Fibroblast of lung (primary cell): ENCODE data around the gene DLGAP1. TPM values are rescaled to one million over a fixed set of nuclear protein-coding genes. Genes with fewer than 3 reads are reported as not detected.

Source experiments
- DNase-seq, 2 donors: peaks; one replicate each; pipeline versions ENCODE4 v3.0.0 to v3.0.0-alpha.2; 2010; ENCODE audit warnings: low read depth in 2 of 2
- H2AFZ ChIP-seq: 2 replicates; pipeline ENCODE4 v1.5.1; 2012; ENCODE audit warnings: low read length, control low read depth, inconsistent platforms
- H3K27ac ChIP-seq: 2 replicates; pipeline ENCODE4 v1.5.1; 2011; ENCODE audit warnings: low read length, control low read depth; ENCODE audit not compliant: insufficient read depth
- H3K27me3 ChIP-seq: 2 replicates; pipeline ENCODE4 v1.5.1; 2011; ENCODE audit warnings: mild to moderate bottlenecking, low read length; ENCODE audit not compliant: control insufficient read depth, insufficient read depth
- H3K36me3 ChIP-seq: 2 replicates; pipeline ENCODE4 v1.5.1; 2011; ENCODE audit warnings: low read length; ENCODE audit not compliant: control insufficient read depth, insufficient read depth
- H3K4me1 ChIP-seq: 2 replicates; pipeline ENCODE4 v1.5.1; 2011; ENCODE audit warnings: low read length; ENCODE audit not compliant: control insufficient read depth, insufficient read depth; ENCODE audit errors: extremely low read depth
- H3K4me2 ChIP-seq: 2 replicates; pipeline ENCODE4 v1.5.1; 2011; ENCODE audit warnings: low read length, control low read depth; ENCODE audit not compliant: insufficient read depth; ENCODE audit errors: extremely low read depth
- H3K4me3 ChIP-seq, 4 experiments: fragments of 200-600 bp in 1 of 4; sonication (generic) in 1 of 4; replicated peaks in 1 of 4; 2 replicates each; pipeline ENCODE4 v1.5.1; 2011 to 2016; ENCODE audit warnings: low read length in 4 of 4, low read depth in 3 of 4, mild to moderate bottlenecking in 3 of 4, control low read depth in 2 of 4, inconsistent platforms in 1 of 4, mixed read lengths in 1 of 4; ENCODE audit not compliant: insufficient read depth in 1 of 4; ENCODE audit errors: control extremely low read depth in 1 of 4
- H3K79me2 ChIP-seq: 2 replicates; pipeline ENCODE4 v1.5.1; 2012; ENCODE audit warnings: mild to moderate bottlenecking, low read length, inconsistent platforms; ENCODE audit not compliant: control insufficient read depth, insufficient read depth
- H3K9ac ChIP-seq: 2 replicates; pipeline ENCODE4 v1.5.1; 2011; ENCODE audit warnings: mild to moderate bottlenecking, low read length, control low read depth; ENCODE audit not compliant: insufficient read depth
- H3K9me3 ChIP-seq: 2 replicates; pipeline ENCODE4 v1.5.1; 2012; ENCODE audit warnings: low read depth, low read length; ENCODE audit not compliant: control insufficient read depth, insufficient read depth
- H4K20me1 ChIP-seq: 2 replicates; pipeline ENCODE4 v1.5.1; 2011; ENCODE audit warnings: low read length; ENCODE audit not compliant: control insufficient read depth, insufficient read depth; ENCODE audit errors: extremely low read depth
- EZH2 ChIP-seq: IDR thresholded peaks from 2 replicates; pipeline ENCODE4 v1.5.1; 2012; ENCODE audit warnings: low read length, control low read depth, mild to moderate bottlenecking; ENCODE audit errors: missing control alignments
- polyA plus RNA-seq, 2 donors: library from polyadenylated mRNA; depleted of rRNA in 1 of 2; stranded (reverse) in 1 of 2; unstranded in 1 of 2; fragments of >200 nt; gene quantifications; 2 replicates each; pipeline ENCODE4 v1.2.1, GENCODE V29; 2011 to 2012; ENCODE audit warnings: missing spikeins in 1 of 2
- total RNA-seq: library from RNA; depleted of rRNA; stranded (reverse); fragments of >200 nt; gene quantifications from 2 replicates; pipeline ENCODE4 v1.2.1, GENCODE V29; 2014
- TF ChIP-seq, protein P1 (sequence below), 2 donors: IDR thresholded peaks in 1 of 2; conservative IDR thresholded peaks in 1 of 2; 1 replicate in 1 of 2; 2 replicates in 1 of 2; pipeline ENCODE4 v1.5.1; 2011 to 2012; ENCODE audit warnings: low read length in 2 of 2, control low read depth in 1 of 2, inconsistent platforms in 1 of 2, low read depth in 1 of 2, mild to moderate bottlenecking in 1 of 2

DLGAP1 gene
- total and polyA plus RNA-seq, 2 donors (not counting 1 experiment from before 2014, with no cell fraction given): 0.16 to 0.17 TPM

GRCh38 chr18:3720159-3720558 is 734.9 kb downstream of the DLGAP1 start:
- Histone ChIP-seq H3K9me3 (no peaks in the 10 kb centered on the region), H3K4me2 (no peak overlapping the region), H3K9ac (no peak overlapping the region), H3K4me1 (no peaks in the 10 kb centered on the region), H3K36me3 (no peaks in the 10 kb centered on the region), H3K4me3 (no peak overlapping the region), H4K20me1 (no peaks in the 10 kb centered on the region), H2AFZ (no peak overlapping the region), H3K27ac (no peak overlapping the region), H3K79me2 (no peaks in the 10 kb centered on the region), H3K27me3 (no peaks in the 10 kb centered on the region)
- TF ChIP-seq EZH2: no peak
- TF ChIP-seq, protein P1, sequence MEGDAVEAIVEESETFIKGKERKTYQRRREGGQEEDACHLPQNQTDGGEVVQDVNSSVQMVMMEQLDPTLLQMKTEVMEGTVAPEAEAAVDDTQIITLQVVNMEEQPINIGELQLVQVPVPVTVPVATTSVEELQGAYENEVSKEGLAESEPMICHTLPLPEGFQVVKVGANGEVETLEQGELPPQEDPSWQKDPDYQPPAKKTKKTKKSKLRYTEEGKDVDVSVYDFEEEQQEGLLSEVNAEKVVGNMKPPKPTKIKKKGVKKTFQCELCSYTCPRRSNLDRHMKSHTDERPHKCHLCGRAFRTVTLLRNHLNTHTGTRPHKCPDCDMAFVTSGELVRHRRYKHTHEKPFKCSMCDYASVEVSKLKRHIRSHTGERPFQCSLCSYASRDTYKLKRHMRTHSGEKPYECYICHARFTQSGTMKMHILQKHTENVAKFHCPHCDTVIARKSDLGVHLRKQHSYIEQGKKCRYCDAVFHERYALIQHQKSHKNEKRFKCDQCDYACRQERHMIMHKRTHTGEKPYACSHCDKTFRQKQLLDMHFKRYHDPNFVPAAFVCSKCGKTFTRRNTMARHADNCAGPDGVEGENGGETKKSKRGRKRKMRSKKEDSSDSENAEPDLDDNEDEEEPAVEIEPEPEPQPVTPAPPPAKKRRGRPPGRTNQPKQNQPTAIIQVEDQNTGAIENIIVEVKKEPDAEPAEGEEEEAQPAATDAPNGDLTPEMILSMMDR (conservative IDR thresholded peaks at IDR 0.05 in 1 of 2, IDR thresholded peaks at IDR 0.05 in 1 of 2; ENCODE audit: low read depth in 1 of 2, low read length in 2 of 2): no peak
- no peak for DNase-seq

DNA sequence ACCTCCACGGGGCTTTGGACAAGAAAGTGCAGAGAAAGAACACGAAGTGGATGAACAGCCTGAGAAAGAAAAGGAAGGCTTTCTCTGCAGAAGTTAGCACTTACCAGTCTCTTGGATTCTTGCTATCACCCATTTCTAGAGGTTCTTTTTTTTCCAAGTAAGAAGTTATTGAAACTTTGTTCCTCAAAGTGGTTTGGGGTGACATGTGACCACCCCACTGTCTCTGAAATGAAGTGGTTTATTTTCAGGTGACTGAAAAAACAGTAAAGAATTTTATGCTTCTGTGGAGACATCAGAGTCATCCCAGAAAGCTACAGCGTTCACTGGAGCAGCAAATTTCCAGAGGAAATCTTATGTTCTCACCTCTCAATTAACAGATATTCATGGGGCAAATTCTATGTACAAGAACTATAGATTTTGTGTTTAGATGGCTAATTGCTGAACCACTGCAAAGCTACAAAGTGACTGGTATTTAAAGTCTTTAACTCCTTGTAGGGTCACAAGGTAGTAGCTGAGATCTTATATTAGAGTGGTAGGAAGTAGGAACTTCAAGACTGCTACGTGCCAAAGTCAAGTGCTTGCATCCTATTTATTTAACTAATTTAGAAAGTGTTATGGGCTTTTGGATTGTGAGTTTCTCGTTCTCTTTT is 737.6 kb downstream of the DLGAP1 start:
- Histone ChIP-seq H3K36me3 (no peaks in the 10 kb centered on the region), H3K27ac (no peak overlapping the region), H4K20me1 (no peaks in the 10 kb centered on the region), H3K4me3 (no peak overlapping the region), H3K9me3 (no peaks in the 10 kb centered on the region), H3K9ac (no peak overlapping the region), H2AFZ (no peak overlapping the region), H3K79me2 (no peaks in the 10 kb centered on the region), H3K27me3 (no peaks in the 10 kb centered on the region), H3K4me2 (no peak overlapping the region), H3K4me1 (no peaks in the 10 kb centered on the region)
- TF ChIP-seq EZH2: no peak
- TF ChIP-seq, protein P1 (conservative IDR thresholded peaks at IDR 0.05 in 1 of 2, IDR thresholded peaks at IDR 0.05 in 1 of 2; ENCODE audit: low read depth in 1 of 2, low read length in 2 of 2): no peak
- DNase-seq: no peak

DNA sequence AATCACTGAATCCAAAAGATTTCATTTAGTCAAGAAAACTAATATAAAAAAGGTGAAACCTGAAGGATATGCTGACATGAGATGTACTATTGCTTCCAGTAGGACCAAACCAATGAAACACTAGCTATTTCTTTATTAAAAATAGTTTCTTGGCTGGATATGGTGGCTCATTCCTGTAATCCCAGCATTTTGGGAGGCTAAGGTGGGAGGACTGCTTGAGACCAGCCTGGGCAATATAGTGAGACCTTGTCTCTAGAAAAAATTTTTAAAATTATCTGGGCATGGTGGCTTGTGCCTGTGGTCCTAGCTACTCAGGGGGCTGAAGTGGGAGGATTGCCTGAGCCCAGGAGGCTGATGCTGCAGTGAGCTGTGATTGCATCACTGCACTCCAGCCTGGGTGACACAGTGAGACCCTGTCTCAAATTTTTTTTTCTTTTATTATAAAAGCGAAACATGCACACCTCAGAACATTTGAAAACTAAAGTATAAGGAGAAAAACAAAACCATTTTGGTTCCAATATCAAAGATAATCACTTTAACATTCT is 738.9 kb downstream of the DLGAP1 start:
- Histone ChIP-seq H3K79me2 (no peaks in the 10 kb centered on the region), H3K4me1 (no peaks in the 10 kb centered on the region), H3K27me3 (no peaks in the 10 kb centered on the region), H3K27ac (no peak overlapping the region), H3K4me2 (no peak overlapping the region), H4K20me1 (no peaks in the 10 kb centered on the region), H3K9ac (no peak overlapping the region), H2AFZ (no peak overlapping the region), H3K36me3 (no peaks in the 10 kb centered on the region), H3K4me3 (no peak overlapping the region), H3K9me3 (no peaks in the 10 kb centered on the region)
- DNase-seq: no peak
- TF ChIP-seq EZH2: no peak
- TF ChIP-seq, protein P1 (conservative IDR thresholded peaks at IDR 0.05 in 1 of 2, IDR thresholded peaks at IDR 0.05 in 1 of 2; ENCODE audit: low read depth in 1 of 2, low read length in 2 of 2): no peak
